Neural cell (in vitro differentiated cells): Measurements from ENCODE around the gene PTGIS. TPM values are rescaled to one million over a fixed set of nuclear protein-coding genes. Genes with fewer than 3 reads are reported as not detected.

ENCODE experiments used
- H2AFZ ChIP-seq: fragments of 200-600, 300-800 bp; sonication (generic), shearing (Covaris generic); 2 replicates; pipeline ENCODE4 v1.6.0; 2014; ENCODE audit warnings: low read depth, mild to moderate bottlenecking, antibody characterized with exemption, low read length, moderate library complexity
- H3F3A ChIP-seq: fragments of 200-600 bp; shearing (Covaris generic); 2 replicates; pipeline ENCODE4 v1.6.1; 2016; ENCODE audit warnings: mild to moderate bottlenecking, moderate library complexity, mixed read lengths, antibody characterized with exemption, low read length; ENCODE audit not compliant: insufficient read depth, poor library complexity, severe bottlenecking
- H3K27ac ChIP-seq: fragments of 200-600, 300-800 bp; sonication (generic), shearing (Covaris generic); 2 replicates; pipeline ENCODE4 v1.5.1; 2014; ENCODE audit warnings: mild to moderate bottlenecking, low read length, moderate library complexity
- H3K27me3 ChIP-seq: fragments of 300-800, 200-600 bp; sonication (generic), shearing (Covaris generic); 2 replicates; pipeline ENCODE4 v1.6.0; 2014; ENCODE audit warnings: mild to moderate bottlenecking, low read depth, low read length, moderate library complexity; ENCODE audit not compliant: insufficient read depth
- H3K36me3 ChIP-seq: fragments of 300-800, 200-600 bp; sonication (generic), shearing (Covaris generic); 2 replicates; pipeline ENCODE4 v1.5.1; 2014; ENCODE audit warnings: mild to moderate bottlenecking, antibody characterized with exemption, low read length, moderate library complexity; ENCODE audit not compliant: insufficient read depth
- H3K4me2 ChIP-seq: fragments of 300-800, 200-600 bp; sonication (generic), shearing (Covaris generic); 2 replicates; pipeline ENCODE4 v1.6.0; 2014; ENCODE audit warnings: mild to moderate bottlenecking, low read length
- H3K4me3 ChIP-seq: fragments of 300-800, 200-600 bp; sonication (generic), shearing (Covaris generic); 2 replicates; pipeline ENCODE4 v1.5.1; 2014; ENCODE audit warnings: mild to moderate bottlenecking, low read length, moderate library complexity
- H3K79me2 ChIP-seq: fragments of 200-600 bp; shearing (Covaris generic); replicated peaks from 2 replicates; pipeline ENCODE4 v1.6.0; 2014; ENCODE audit warnings: mild to moderate bottlenecking, low read length, moderate library complexity; ENCODE audit not compliant: insufficient read depth
- H3K9ac ChIP-seq: fragments of 300-800, 200-600 bp; sonication (generic), shearing (Covaris generic); 2 replicates; pipeline ENCODE4 v1.6.1; 2016; ENCODE audit warnings: mild to moderate bottlenecking, low read length, mixed read lengths
- H3K9me2 ChIP-seq: fragments of 200-600 bp; shearing (Covaris generic); 2 replicates; pipeline ENCODE4 v1.6.1; 2016; ENCODE audit warnings: mild to moderate bottlenecking, low read length, mixed read lengths; ENCODE audit not compliant: insufficient read depth
- H3K9me3 ChIP-seq: fragments of 200-600, 300-800 bp; sonication (generic), shearing (Covaris generic); 2 replicates; pipeline ENCODE4 v1.6.1; 2016; ENCODE audit warnings: mild to moderate bottlenecking, mixed run types, low read length, moderate library complexity, mixed read lengths
- H4K20me1 ChIP-seq: fragments of 200-600 bp; shearing (Covaris generic); 2 replicates; pipeline ENCODE4 v1.6.1; 2016; ENCODE audit warnings: mild to moderate bottlenecking, mixed run types; ENCODE audit not compliant: insufficient read depth
- EP300 ChIP-seq: fragments of 450-650 bp; conservative IDR thresholded peaks from 2 replicates; pipeline ENCODE4 v1.6.1; 2014; ENCODE audit warnings: antibody characterized with exemption, mild to moderate bottlenecking, moderate library complexity; ENCODE audit not compliant: poor library complexity, severe bottlenecking
- EZH2 ChIP-seq: fragments of 200-600, 300-800 bp; shearing (Covaris generic), sonication (generic); IDR thresholded peaks from 2 replicates; pipeline ENCODE4 v1.6.1; 2014; ENCODE audit warnings: antibody characterized with exemption, low read length, borderline replicate concordance, mild to moderate bottlenecking; ENCODE audit not compliant: insufficient read depth, poor library complexity, severe bottlenecking
- MXI1 ChIP-seq: fragments of 450-650 bp; conservative IDR thresholded peaks from 2 replicates; pipeline ENCODE4 v1.6.1; 2014; ENCODE audit warnings: antibody characterized with exemption, mild to moderate bottlenecking; ENCODE audit not compliant: poor library complexity, severe bottlenecking
- POLR2AphosphoS5 ChIP-seq: IDR thresholded peaks from 2 replicates; pipeline ENCODE4 v1.6.1; 2012
- RAD21 ChIP-seq: fragments of 450-650 bp; conservative IDR thresholded peaks from 2 replicates; pipeline ENCODE4 v1.6.1; 2014; ENCODE audit warnings: antibody characterized with exemption, mild to moderate bottlenecking, moderate library complexity
- SMC3 ChIP-seq: fragments of 450-650 bp; conservative IDR thresholded peaks from 2 replicates; pipeline ENCODE4 v1.6.1; 2014; ENCODE audit warnings: antibody characterized with exemption, mild to moderate bottlenecking, moderate library complexity; ENCODE audit not compliant: poor library complexity
- TAF1 ChIP-seq: IDR thresholded peaks from 2 replicates; pipeline ENCODE4 v1.6.1; 2012; ENCODE audit warnings: low read depth
- polyA plus RNA-seq: library from polyadenylated mRNA; depleted of rRNA; stranded (reverse); fragments of >200 nt; gene quantifications from 2 replicates; pipeline ENCODE4 v1.2.3, GENCODE V29; 2014
- TF ChIP-seq, protein P1 (sequence below): fragments of 450-650 bp; IDR thresholded peaks from 2 replicates; pipeline ENCODE4 v1.5.1; 2014; ENCODE audit warnings: antibody characterized with exemption, mild to moderate bottlenecking, moderate library complexity; ENCODE audit not compliant: poor library complexity, severe bottlenecking
- TF ChIP-seq, protein P2 (sequence below): IDR thresholded peaks from 2 replicates; pipeline ENCODE4 v1.6.1; 2012; ENCODE audit warnings: borderline replicate concordance

The PTGIS gene
- polyA plus RNA-seq, 1 donor from 2014 or later, result 3.2 TPM

DNA sequence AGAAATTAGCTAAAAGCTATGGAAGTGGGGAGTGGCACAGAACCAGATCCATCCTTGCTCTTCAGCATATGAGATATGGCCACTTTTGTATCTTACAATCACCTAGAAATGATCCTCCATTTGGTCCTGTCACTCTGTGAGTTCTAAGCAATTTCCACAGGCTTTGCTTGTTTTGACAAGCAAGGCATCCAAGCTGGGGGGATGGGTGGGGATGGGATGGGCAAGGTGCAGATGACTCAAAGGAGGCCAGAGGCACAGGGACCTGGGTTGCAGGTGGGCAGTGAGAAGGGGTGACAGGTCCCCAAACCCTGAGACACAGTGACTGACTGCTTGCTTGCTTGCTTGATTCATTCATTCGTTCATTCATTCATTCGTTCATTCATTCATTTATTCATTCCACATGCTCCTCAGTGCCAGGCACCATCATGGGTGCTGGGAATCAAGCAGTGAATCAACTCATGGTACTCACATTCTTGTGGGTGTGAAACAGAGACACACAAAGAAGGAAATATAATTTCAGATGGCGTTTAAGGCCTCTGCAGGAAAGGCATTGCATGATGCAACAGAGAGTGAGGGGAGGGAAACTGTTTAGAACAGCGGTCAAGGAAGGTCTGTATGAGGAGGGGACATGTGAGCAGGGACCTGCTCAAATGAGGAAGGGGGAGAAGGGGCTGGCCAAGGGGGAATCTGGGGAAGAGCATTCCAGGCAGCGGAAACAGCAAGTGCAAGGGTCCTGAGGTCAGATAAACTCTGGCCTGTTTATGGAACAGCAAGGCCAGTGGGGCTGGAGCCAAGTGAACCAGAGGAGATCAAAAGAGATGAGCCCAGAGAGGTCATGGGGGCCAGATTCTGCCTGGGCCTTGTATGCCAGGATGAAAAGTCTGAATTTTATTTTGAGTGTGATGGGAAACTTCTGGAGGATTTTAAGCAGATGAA, 88.9 kb downstream of the PTGIS start:
- H3K9me3 ChIP-seq, result no peaks in the 10 kb centered on the region
- no peak overlapping the region for H3K27ac ChIP-seq
- H3F3A ChIP-seq, result no peaks in the 10 kb centered on the region
- no peaks in the 10 kb centered on the region for H3K79me2 ChIP-seq
- H3K9me2 ChIP-seq, result no peaks in the 10 kb centered on the region
- H3K36me3 ChIP-seq, result peaks cover 8% of the 10 kb centered on the region
- no peaks in the 10 kb centered on the region for H4K20me1 ChIP-seq
- H3K9ac ChIP-seq, result no peak overlapping the region
- H3K27me3 ChIP-seq, result no peaks in the 10 kb centered on the region
- H3K4me3 ChIP-seq, result peak overlapping the region; percentile 25
- H3K4me2 ChIP-seq, result no peak overlapping the region
- no peak overlapping the region for H2AFZ ChIP-seq
- TF ChIP-seq, protein P1, sequence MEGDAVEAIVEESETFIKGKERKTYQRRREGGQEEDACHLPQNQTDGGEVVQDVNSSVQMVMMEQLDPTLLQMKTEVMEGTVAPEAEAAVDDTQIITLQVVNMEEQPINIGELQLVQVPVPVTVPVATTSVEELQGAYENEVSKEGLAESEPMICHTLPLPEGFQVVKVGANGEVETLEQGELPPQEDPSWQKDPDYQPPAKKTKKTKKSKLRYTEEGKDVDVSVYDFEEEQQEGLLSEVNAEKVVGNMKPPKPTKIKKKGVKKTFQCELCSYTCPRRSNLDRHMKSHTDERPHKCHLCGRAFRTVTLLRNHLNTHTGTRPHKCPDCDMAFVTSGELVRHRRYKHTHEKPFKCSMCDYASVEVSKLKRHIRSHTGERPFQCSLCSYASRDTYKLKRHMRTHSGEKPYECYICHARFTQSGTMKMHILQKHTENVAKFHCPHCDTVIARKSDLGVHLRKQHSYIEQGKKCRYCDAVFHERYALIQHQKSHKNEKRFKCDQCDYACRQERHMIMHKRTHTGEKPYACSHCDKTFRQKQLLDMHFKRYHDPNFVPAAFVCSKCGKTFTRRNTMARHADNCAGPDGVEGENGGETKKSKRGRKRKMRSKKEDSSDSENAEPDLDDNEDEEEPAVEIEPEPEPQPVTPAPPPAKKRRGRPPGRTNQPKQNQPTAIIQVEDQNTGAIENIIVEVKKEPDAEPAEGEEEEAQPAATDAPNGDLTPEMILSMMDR, result no peak
- no peak for TF ChIP-seq EZH2
- TF ChIP-seq, protein P2, sequence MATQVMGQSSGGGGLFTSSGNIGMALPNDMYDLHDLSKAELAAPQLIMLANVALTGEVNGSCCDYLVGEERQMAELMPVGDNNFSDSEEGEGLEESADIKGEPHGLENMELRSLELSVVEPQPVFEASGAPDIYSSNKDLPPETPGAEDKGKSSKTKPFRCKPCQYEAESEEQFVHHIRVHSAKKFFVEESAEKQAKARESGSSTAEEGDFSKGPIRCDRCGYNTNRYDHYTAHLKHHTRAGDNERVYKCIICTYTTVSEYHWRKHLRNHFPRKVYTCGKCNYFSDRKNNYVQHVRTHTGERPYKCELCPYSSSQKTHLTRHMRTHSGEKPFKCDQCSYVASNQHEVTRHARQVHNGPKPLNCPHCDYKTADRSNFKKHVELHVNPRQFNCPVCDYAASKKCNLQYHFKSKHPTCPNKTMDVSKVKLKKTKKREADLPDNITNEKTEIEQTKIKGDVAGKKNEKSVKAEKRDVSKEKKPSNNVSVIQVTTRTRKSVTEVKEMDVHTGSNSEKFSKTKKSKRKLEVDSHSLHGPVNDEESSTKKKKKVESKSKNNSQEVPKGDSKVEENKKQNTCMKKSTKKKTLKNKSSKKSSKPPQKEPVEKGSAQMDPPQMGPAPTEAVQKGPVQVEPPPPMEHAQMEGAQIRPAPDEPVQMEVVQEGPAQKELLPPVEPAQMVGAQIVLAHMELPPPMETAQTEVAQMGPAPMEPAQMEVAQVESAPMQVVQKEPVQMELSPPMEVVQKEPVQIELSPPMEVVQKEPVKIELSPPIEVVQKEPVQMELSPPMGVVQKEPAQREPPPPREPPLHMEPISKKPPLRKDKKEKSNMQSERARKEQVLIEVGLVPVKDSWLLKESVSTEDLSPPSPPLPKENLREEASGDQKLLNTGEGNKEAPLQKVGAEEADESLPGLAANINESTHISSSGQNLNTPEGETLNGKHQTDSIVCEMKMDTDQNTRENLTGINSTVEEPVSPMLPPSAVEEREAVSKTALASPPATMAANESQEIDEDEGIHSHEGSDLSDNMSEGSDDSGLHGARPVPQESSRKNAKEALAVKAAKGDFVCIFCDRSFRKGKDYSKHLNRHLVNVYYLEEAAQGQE, result no peak
- no peak for TF ChIP-seq RAD21
- TF ChIP-seq SMC3, result no peak
- no peak for TF ChIP-seq MXI1

DNA sequence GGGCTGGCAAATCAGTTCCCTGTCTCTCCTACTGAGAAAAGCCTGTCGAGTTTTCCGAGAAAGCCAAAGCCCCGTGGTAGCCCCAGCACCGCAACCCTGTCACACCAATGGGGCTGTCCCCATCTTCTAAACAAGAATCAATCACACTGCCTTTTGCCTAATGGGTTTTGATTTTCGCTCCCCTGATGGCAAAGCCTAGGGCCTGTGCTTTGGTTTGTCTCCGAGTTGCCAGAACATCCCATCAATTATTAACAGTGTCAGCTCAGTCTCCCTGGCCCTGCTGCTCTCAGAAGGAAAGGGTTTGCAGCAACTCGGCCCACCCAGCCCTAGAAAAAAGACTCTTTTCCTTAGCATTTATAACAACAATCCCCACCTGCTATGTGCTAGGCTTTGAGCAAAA, 89.7 kb downstream of the PTGIS start:
- Histone ChIP-seq H3K9ac (no peak overlapping the region), H3K4me2 (no peak overlapping the region), H4K20me1 (no peaks in the 10 kb centered on the region), H2AFZ (no peak overlapping the region), H3K9me2 (no peaks in the 10 kb centered on the region), H3K9me3 (no peaks in the 10 kb centered on the region), H3K36me3 (peaks cover 8% of the 10 kb centered on the region), H3K27ac (no peak overlapping the region), H3K27me3 (no peaks in the 10 kb centered on the region), H3K79me2 (no peaks in the 10 kb centered on the region), H3F3A (no peaks in the 10 kb centered on the region), H3K4me3 (peak overlapping the region; percentile 25)
- TF ChIP-seq, protein P1, result no peak
- TF ChIP-seq POLR2AphosphoS5 (no peak), MXI1 (no peak), EZH2 (no peak), EP300 (no peak), TAF1 (no peak), SMC3 (no peak), RAD21 (no peak)
- TF ChIP-seq, protein P2, result no peak
